GM18520 (cell line): ENCODE results near the gene EIF5A.

ENCODE experiments used
- ATAC-seq: cut with Tn5 transposase; IDR thresholded peaks from one replicate; pipeline ENCODE4 v1.9.1; 2021; ENCODE audit not compliant: unreplicated experiment

The EIF5A gene

GRCh38 chr17:7284911-7285310, 22.5 kb upstream of the EIF5A start:
- no peak for ATAC-seq

DNA sequence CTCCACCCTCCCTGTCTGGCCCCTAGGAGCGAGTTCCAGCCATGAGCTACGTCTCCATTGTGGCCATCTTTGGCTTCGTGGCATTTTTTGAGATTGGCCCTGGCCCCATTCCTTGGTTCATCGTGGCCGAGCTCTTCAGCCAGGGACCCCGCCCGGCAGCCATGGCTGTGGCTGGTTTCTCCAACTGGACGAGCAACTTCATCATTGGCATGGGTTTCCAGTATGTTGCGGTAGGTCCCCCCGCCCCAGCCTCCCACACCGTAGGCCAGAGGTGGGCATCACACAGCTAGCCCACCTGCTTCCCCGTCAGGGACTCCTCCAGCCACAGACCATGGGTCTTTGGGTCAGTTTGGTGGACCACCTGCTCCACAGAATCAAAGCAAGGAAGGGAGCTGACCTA, 21.7 kb upstream of the EIF5A start:
- no peak for ATAC-seq

DNA sequence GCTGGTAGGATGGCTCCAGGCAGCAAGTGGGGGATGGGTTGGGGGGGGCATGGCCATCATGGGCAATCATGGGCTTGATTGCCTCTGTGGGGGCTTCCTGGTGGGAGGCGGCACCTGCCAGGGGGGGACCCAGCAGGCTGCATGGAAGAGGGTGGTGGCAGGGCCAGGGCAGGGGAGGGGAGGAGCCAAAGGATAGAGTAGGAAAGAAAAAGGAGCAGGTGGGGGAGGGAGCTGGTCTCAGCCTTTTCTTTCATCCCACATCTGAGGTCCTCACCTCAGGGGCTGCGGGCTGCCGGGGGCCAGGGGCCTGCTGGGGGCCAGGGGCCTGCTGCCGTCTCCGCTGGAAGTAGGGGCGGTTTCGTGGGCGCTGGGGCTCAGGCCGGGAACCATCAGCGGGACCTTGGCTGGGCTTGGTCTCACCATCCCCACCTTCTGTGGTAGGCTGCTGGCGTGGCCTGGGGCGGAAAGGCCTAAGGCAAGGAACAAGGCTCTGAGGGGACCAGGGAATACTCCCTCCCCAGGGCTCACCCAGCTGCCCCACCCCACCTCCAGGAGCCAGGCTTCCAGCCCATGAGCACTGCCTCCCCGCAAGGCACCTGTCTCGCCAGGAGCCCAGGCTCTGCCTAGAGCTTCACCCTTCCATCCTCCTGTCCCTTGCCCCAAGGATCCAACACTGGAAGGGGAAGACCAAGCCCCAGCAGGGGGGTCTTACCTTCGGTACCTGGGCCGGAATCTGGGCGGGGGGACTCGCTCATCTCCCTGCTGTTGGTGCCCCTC, 18.0 kb upstream of the EIF5A start:
- no peak for ATAC-seq

GRCh38 chr17:7290166-7290565, 17.3 kb upstream of the EIF5A start:
- ATAC-seq, result no peak

- ATAC-seq, result no peak
Observed at GRCh38 chr17:7290685-7291084, 16.7 kb upstream of the EIF5A start.

DNA sequence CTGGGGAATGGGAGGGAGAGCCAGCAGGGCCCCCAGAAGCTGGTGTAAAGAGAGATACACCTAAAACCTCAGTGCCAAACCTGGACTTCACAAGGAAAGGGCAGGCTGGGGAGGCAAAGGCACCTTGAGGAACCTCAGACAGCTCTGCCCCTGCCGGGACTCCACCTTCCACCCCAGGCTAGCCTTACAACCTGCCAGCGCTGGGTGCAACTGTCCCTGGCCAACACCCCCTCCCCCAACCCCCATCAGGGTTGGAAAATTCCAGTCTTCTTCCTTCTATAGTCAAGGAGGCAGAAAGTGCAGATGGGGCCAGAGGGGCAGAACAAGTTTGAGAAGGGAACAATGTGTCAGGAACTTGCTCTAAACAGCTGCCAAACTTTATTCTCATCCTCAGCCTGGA, 15.2 kb upstream of the EIF5A start:
- ATAC-seq, result no peak

GRCh38 chr17:7292729-7293128, 14.7 kb upstream of the EIF5A start:
- ATAC-seq, result no peak

DNA sequence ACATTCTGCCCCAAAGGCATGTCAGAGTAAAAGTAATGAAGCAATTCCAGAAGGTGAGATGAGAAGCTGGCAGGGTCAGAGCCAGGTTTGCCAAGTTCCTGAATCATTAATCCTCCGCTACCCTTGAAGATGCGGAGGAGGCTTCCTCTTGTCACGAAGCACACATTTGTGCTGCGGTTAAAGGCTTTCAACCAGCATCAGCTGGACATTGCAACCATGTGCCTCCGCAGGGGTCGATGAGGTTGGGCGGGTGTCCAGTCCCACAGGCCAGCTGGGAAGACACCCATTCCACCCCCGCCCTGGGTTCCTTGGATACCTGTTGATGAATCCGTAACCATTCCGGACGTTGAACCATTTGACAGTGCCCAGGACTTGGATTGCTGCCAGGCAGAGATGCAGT, 14.3 kb upstream of the EIF5A start:
- no peak for ATAC-seq

DNA sequence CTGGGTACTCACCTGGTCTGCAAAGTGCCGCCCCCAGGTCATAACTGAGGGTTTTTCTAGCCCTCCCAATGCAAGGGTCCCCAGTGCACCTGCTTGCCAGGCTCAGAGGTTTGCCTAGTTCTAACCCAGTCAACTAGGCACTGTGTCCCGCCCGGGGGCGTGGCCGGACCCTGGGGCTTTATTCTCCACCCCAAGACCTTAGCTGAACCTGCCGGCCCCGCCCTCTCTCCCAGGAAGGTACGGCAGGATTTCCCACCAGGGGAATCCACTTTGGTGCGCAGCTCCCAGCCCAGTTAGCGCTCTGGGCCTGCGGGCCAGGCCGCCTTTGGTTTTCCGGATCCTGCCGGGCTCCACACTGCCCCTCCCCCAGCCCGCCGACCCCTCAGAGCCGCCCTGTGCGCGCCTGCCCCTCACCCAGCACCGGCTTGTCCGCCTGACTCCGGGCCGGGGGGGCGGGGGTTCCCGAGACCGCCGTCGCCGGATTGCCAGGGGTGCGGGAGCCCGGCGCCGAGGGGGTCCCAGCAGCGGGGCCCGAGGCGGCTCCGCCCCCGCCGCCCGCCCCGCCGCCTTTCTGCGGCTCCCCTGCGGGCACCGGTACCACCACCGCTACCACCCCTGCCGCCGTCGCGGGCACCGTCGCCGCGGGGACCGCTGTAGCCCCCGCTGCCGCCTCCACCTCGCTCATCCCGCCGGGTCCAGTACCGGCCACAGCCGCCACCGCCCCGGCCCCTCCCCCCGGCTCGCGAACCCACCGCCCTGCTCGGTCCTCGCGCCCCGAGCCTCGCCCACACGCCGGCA, 13.4 kb upstream of the EIF5A start:
- ATAC-seq, result no peak

DNA sequence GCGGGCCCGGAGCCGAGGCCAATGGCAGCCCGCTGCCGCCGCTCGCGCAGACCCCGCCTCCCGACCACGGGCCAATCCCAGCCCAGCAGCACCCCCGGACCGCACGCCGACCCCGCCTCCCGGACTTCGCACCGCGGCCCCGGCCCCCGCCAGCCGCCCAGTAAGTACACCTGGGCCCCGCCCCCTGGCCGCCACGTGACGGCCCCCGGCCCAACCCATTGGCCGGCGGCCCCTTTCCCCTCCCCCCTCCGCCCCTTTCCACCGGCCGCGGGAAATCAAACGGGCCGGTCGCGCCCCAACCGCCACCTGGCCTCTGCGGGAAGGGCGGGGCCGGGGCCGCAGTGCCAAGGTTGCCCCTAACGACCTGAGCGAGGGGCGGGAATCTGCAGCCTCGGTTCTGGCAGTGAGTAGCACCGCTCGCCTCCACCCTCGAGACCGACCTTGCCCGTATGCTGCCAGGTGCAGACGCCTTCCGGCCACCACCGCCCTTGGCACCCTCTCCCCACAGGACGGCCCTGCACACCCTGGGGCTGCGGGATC, 12.7 kb upstream of the EIF5A start, which contains the start of gene YBX2:
Gene YBX2 (minus strand): TSS at position 26 of the 540 bp plus-strand sequence. CDS start 139 bp downstream, outside the sequence.
- no peak for ATAC-seq

- no peak for ATAC-seq
Observed at GRCh38 chr17:7295230-7296180, 11.9 kb upstream of the EIF5A start.

DNA sequence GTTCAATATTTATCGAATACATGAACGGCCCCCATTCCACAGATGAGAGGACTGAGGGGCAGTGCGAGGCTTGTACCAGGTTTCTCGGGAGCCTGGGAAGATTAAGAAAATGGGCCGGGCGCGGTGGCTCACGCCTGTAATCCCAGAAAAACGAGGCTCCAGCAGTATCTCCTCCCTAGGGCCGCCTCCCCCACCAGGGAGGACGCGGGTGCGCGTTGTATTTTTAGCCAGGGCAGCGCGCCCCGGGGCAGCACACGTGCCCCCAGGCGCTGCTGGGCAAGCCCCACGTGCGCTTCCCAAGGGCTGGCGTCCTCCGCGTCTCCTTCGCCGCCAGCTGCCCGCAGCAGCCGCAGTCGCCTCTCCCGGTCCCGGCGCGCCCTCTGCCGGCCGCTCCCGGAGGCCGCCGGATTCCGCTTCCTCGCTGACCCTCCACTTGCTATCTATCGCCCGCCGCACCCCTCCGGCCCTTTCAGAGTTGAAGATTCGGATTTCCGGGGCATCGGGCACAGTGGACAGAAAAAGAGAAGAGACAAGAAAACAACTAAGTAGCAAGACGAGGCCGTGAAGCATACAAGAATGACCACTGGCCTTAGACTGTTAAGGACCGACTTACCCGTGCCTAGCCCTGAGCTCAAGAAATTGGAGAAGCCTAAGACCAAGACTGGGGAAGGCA, 11.1 kb upstream of the EIF5A start:
- no peak for ATAC-seq

GRCh38 chr17:7304179-7304578, 3.2 kb upstream of the EIF5A start:
- no peak for ATAC-seq

DNA sequence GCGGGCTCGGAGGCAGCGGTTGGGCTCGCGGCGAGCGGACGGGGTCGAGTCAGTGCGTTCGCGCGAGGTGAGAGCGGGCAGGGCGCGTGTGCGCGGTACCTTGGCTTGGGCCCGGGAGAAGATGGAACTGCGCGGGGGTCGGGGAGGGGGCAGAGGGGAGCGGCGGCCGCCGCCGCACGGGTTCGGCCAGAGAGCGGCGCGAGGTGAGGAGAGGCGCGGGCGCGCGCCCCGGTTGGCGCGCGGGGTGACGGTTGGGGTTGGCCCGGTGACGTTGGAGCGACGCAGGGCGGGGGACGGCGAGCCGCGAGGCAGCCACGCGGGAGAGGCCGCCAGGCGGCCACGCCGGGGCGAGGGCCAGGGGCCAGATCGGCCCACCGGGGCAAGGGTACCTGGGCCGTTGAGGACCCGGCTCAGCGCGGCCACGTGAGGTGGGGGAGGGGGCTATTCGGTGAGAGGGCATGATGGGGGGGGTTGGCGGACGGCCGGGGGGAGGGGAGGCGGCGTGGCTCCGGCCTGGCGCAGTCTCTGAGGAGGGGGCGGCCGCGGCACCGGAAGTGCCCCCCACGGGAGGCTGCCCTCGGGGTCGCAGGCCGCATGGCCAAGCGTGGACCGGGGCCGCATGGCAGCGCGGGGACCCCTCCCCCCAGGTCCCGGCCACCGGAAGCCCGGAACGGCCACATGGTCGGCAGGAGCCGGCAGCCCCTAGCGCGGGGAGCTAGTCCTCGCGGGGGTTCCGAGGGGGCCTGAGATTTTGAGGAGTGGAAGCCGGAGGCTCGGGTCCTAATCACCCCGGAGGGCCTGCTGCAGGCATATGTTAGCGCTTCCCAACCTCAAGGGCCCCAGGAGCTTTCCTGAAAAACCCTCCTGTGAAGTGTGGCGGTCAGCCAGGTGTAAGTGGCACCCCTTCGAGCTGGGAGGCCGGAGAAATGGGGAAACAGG, 527 bp downstream of the EIF5A start:
- no peak for ATAC-seq

GRCh38 chr17:7308625-7309433, 1.4 kb downstream of the EIF5A start:
- no peak for ATAC-seq

DNA sequence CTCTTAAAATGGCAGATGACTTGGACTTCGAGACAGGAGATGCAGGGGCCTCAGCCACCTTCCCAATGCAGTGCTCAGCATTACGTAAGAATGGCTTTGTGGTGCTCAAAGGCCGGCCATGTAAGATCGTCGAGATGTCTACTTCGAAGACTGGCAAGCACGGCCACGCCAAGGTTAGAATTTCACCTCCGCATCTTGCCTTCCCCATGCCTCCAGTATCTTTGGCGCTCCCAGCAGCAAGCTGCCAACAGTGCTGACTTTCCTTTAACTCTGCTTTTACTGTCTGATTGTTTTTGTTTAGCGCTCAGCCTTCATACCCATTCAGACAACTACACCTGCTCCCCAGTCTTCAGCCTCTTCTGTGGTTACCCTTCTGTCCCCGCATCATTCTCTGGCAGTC, 2.2 kb downstream of the EIF5A start:
- ATAC-seq, result no peak

DNA sequence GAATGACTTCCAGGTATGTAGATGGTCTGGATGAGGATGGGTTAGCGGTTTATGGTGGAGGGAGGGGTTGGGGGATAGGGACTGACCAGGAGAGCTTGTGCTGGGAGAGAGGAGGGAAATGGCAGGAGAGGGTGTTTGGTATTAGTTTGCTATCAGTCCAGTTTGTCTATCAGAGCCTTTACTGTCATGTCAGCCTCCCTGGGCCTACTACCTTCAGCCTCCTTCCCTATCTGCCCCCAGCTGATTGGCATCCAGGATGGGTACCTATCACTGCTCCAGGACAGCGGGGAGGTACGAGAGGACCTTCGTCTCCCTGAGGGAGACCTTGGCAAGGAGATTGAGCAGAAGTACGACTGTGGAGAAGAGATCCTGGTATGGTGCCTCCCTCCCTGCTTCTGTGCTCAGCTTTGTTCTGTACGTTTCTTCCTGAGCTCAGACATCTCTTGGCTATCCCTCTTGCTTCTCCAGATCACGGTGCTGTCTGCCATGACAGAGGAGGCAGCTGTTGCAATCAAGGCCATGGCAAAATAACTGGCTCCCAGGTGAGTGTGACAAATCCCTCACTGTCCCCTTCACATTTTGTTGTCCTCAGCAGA, 3.8 kb downstream of the EIF5A start:
- no peak for ATAC-seq
